Measurements from ENCODE around the gene CSF2RB. TPM values are rescaled to one million over a fixed set of nuclear protein-coding genes. Genes with fewer than 3 reads are reported as not detected.

CSF2RB gene
- total and polyA plus RNA-seq, 10 of the 15 experiments (the other 5 are each of a cell fraction or from before 2014, with no cell fraction given), result 0.82 to 12.5 (median 5.4) TPM

DNA sequence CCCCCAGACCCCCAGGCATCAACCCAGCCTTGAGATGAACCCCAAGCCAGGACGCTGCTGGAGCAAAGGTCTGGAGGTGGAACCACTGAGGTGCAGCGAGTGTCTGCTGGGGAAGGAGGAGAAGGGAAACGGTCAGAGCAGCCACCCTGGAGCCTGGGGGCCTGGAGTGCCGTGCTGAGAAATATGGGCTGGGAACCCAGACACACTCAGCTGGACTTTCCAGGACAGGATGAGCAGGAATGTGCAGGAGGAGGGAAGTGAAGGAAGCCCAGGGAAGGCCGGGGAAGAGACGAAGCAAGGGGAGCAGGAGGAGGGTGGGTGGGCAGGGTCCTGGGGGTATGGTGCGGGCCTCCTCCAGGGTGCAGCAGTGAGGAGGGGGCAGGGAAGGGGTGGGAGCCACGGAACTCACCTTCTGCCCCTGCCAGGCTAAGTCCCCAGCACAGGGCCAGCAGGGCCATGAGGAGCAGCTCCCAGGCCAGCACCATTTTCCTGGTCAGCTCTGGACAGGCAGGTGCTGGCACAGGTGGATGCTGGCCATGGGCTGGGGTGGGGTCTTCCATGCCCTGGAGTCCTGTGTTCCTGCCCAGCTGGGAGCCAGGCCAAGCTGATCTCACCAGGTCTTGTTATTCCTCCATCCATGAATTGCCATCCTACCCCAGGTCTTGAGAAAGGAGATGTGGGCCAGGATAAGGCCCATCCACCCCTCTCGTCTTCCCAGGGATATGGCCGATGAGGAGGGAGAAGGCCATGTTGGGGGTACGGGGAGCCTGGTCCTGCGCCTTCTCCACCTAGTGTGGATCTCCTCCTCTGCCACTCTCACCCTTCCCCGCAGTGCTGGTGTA lies 40.0 kb downstream of the CSF2RB start:
- no peaks in the 10 kb centered on the region; the same call in 1 of the 3 replicates for H3K9me3 ChIP-seq (replicated peaks; ENCODE audit: control insufficient read depth, insufficient read depth, low read length)
- WGBS (ENCODE audit: insufficient coverage, insufficient replicate concordance, low lambda C conversion rate, missing lambda C conversion rate), result 86% methylated on average over 9 of the region's 13 CpGs
- no peaks in the 10 kb centered on the region for H3K36me3 ChIP-seq (ENCODE audit: control insufficient read depth in 2 of 2, insufficient read depth in 2 of 2, low read length in 1 of 2)
- ATAC-seq, result no peak
- CTCF ChIA-PET, result interaction anchor here (1.2 to 1.9 kb wide), 2 partner anchors 10 to 25 kb away, joined by 3 to 9 read pairs; no protein-coding TSS in a partner anchor
- in situ Hi-C loops (cut with MboI), result no loop called here
- SMC1A ChIA-PET (ENCODE audit: uncharacterized antibody, unreplicated experiment), result interaction anchor here (1.1 kb wide), 1 partner anchor 13 kb away, joined by 4 read pairs; no protein-coding TSS in a partner anchor
- H3K4me2 ChIP-seq (ENCODE audit: control insufficient read depth, insufficient read depth), result peak overlapping the region; percentile 72
- H3K27me3 ChIP-seq (replicated peaks in 1 of 2; ENCODE audit: control insufficient read depth in 2 of 2, insufficient read depth in 2 of 2, low read length in 1 of 2), result no peaks in the 10 kb centered on the region
- no peak overlapping the region for H3K9ac ChIP-seq (ENCODE audit: control insufficient read depth, insufficient read depth, low read length)
- no peak overlapping the region for H3K27ac ChIP-seq (ENCODE audit: control insufficient read depth, insufficient read depth)
- H4K20me1 ChIP-seq (ENCODE audit: control insufficient read depth, insufficient read depth), result no peaks in the 10 kb centered on the region
- POLR2A ChIA-PET, result interaction anchor here (1.1 kb wide), 1 partner anchor 10 kb away, joined by 4 read pairs; no protein-coding TSS in a partner anchor
- intact Hi-C loops (cut with micrococcal nuclease; ENCODE audit: unreplicated experiment), result no loop called here
- no peak for FAIRE-seq
- TF ChIP-seq NFIC (IDR thresholded peaks at IDR 0.05; ENCODE audit: low read depth, low read length) (no peak), ZBED1 (IDR thresholded peaks at IDR 0.05; ENCODE audit: borderline replicate concordance) (no peak), SIN3A (IDR thresholded peaks at IDR 0.05; ENCODE audit: low read depth, low read length) (no peak), NFXL1 (IDR thresholded peaks at IDR 0.05; ENCODE audit: borderline replicate concordance) (no peak), CBX5 (IDR thresholded peaks at IDR 0.05; ENCODE audit: low read depth) (no peak), PAX8 (IDR thresholded peaks at IDR 0.05) (no peak), MTA3 (IDR thresholded peaks at IDR 0.05; ENCODE audit: borderline replicate concordance, low read length) (no peak), POLR2AphosphoS5 (IDR thresholded peaks at IDR 0.05; ENCODE audit: low read length) (no peak), RAD21 (IDR thresholded peaks at IDR 0.05; ENCODE audit: insufficient read depth, low read depth, low read length) (no peak)
- TF ChIP-seq, protein P1, sequence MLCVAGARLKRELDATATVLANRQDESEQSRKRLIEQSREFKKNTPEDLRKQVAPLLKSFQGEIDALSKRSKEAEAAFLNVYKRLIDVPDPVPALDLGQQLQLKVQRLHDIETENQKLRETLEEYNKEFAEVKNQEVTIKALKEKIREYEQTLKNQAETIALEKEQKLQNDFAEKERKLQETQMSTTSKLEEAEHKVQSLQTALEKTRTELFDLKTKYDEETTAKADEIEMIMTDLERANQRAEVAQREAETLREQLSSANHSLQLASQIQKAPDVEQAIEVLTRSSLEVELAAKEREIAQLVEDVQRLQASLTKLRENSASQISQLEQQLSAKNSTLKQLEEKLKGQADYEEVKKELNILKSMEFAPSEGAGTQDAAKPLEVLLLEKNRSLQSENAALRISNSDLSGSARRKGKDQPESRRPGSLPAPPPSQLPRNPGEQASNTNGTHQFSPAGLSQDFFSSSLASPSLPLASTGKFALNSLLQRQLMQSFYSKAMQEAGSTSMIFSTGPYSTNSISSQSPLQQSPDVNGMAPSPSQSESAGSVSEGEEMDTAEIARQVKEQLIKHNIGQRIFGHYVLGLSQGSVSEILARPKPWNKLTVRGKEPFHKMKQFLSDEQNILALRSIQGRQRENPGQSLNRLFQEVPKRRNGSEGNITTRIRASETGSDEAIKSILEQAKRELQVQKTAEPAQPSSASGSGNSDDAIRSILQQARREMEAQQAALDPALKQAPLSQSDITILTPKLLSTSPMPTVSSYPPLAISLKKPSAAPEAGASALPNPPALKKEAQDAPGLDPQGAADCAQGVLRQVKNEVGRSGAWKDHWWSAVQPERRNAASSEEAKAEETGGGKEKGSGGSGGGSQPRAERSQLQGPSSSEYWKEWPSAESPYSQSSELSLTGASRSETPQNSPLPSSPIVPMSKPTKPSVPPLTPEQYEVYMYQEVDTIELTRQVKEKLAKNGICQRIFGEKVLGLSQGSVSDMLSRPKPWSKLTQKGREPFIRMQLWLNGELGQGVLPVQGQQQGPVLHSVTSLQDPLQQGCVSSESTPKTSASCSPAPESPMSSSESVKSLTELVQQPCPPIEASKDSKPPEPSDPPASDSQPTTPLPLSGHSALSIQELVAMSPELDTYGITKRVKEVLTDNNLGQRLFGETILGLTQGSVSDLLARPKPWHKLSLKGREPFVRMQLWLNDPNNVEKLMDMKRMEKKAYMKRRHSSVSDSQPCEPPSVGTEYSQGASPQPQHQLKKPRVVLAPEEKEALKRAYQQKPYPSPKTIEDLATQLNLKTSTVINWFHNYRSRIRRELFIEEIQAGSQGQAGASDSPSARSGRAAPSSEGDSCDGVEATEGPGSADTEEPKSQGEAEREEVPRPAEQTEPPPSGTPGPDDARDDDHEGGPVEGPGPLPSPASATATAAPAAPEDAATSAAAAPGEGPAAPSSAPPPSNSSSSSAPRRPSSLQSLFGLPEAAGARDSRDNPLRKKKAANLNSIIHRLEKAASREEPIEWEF (IDR thresholded peaks at IDR 0.05; ENCODE audit: insufficient replicate concordance, low read depth, low read length), result no peak
- TF ChIP-seq, protein P2, sequence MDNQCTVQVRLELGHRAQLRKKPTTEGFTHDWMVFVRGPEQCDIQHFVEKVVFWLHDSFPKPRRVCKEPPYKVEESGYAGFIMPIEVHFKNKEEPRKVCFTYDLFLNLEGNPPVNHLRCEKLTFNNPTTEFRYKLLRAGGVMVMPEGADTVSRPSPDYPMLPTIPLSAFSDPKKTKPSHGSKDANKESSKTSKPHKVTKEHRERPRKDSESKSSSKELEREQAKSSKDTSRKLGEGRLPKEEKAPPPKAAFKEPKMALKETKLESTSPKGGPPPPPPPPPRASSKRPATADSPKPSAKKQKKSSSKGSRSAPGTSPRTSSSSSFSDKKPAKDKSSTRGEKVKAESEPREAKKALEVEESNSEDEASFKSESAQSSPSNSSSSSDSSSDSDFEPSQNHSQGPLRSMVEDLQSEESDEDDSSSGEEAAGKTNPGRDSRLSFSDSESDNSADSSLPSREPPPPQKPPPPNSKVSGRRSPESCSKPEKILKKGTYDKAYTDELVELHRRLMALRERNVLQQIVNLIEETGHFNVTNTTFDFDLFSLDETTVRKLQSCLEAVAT (IDR thresholded peaks at IDR 0.05), result no peak
- peaks cover 17% of the 10 kb centered on the region for H3K4me1 ChIP-seq (ENCODE audit: control insufficient read depth, insufficient read depth, low read length)
- DNase-seq (ENCODE audit: low read depth, low spot score), result no peak
- H3K4me3 ChIP-seq, result no peak overlapping the region
- H2AFZ ChIP-seq (ENCODE audit: control insufficient read depth, low read depth, low read length), result no peak overlapping the region
- H3K79me2 ChIP-seq (ENCODE audit: control insufficient read depth, insufficient read depth, low read length), result no peaks in the 10 kb centered on the region
- RAD21 ChIA-PET (ENCODE audit: unreplicated experiment), result interaction anchor here (1.3 kb wide), 1 partner anchor 10 kb away, joined by 4 read pairs; no protein-coding TSS in a partner anchor
- no TSS peak for BruUV-seq (replicated peaks)

All from GM12878 (cell line).